Prostate gland (tissue), 2 donors: ENCODE results near the gene TUBB6. TPM values are rescaled to one million over a fixed set of nuclear protein-coding genes. Genes with fewer than 3 reads are reported as not detected.

Experiments used
- DNase-seq: peaks from one replicate; pipeline ENCODE4 v3.0.0-alpha.2; 2019; ENCODE audit warnings: low spot score
- H3K27ac ChIP-seq, 2 donors: fragments of 200-600 bp; sonication (generic); 2 replicates each; pipeline ENCODE4 v1.5.1; 2017 to 2019
- H3K27me3 ChIP-seq: fragments of 200-600 bp; sonication (generic); replicated peaks from 2 replicates; pipeline ENCODE4 v1.5.1; 2019; ENCODE audit not compliant: insufficient read depth
- H3K36me3 ChIP-seq, 2 donors: fragments of 200-600 bp; sonication (generic); 1 replicate in 1 of 2; 2 replicates in 1 of 2; pipeline versions ENCODE4 v1.5.1 to v1.8.1; 2017 to 2019
- H3K4me1 ChIP-seq: fragments of 200-600 bp; sonication (generic); replicated peaks from 2 replicates; pipeline ENCODE4 v1.5.1; 2019
- H3K4me3 ChIP-seq, 2 donors: fragments of 200-600 bp; sonication (generic); 2 replicates each; pipeline ENCODE4 v1.5.1; 2017 to 2019
- H3K9me3 ChIP-seq: fragments of 200-600 bp; sonication (generic); 2 replicates; pipeline ENCODE4 v1.5.1; 2017
- POLR2A ChIP-seq: fragments of 450-650 bp; IDR thresholded peaks from one replicate; pipeline ENCODE4 v1.6.1; 2016; ENCODE audit warnings: antibody characterized with exemption, mild to moderate bottlenecking
- POLR2AphosphoS5 ChIP-seq: sonication (generic); formaldehyde crosslinking; IDR thresholded peaks from one replicate; pipeline ENCODE4 v1.6.1; 2017; ENCODE audit warnings: antibody characterized with exemption
- WGBS: methylation state at CpG from one replicate; pipeline ENCODE4 v1.1.5; 2018; 5-methylcytosine and 5-hydroxymethylcytosine counted together
- intact Hi-C: fragments of 100-400 bp; cut with DNase I; formaldehyde crosslinking; loops from one replicate; pipeline ENCODE4 v1.14.2; 2022
- total RNA-seq, 2 donors: library from RNA; depleted of rRNA; stranded (reverse); fragments of >200 nt; gene quantifications; one replicate each; pipeline ENCODE4 v1.1.0, GENCODE V29; 2016
- TF ChIP-seq, protein P1 (sequence below), 4 experiments: fragments of 200-600 bp in 2 of 4; fragments of 450-650 bp in 2 of 4; sonication (generic) in 2 of 4; IDR thresholded peaks; 1 replicate in 3 of 4; 2 replicates in 1 of 4; pipeline ENCODE4 v1.5.1; 2016 to 2019; ENCODE audit warnings: antibody characterized with exemption in 4 of 4, mild to moderate bottlenecking in 2 of 4, moderate library complexity in 2 of 4

Gene TUBB6
- total RNA-seq, result 100 to 1,000 TPM in 1 of 2 donors, 10 to 100 TPM in 1; 51.9 to 133 TPM

DNA sequence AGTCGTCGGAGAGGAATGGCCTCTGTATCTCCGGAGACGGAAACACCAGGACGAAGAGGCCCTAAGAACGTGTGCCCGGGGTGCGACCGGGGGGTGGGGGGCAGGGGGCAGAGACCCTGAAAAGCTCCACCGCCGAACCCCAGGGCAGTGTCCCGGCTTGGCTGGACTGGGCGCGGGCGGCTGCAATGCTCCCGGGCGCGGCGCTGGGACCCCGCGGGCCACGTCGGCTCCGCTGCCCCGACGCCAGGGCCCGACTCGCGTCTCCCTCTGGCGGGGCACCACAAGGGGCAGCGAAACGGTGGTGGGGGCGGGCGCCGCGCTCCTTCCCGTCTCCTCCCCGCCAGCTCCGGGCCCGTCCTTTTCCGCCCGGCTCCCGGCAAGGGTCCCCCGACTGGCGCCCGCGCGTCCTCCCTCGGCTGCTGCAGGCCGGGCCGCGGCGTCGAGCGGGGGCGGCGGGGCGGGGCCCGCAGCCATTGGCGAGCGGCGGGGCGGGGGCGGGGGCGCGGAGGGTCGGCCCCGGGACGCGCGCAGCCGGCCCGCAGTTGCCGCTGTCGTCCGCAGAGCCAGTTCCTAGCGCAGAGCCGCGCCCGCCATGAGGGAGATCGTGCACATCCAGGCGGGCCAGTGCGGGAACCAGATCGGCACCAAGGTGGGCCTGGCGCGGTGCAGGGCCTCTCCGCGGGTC, at the start of gene TUBB6:
Gene TUBB6 (plus strand): TSS at position 541 of the 685 bp plus-strand sequence. CDS start 52 bp downstream, at position 593.
- intact Hi-C loops, result loop anchor here (1.0 to 5.0 kb wide), 2 partner anchors 20 to 36 kb away; no protein-coding TSS in a partner anchor
- H3K4me1 ChIP-seq, result no peaks in the 10 kb centered on the region

DNA sequence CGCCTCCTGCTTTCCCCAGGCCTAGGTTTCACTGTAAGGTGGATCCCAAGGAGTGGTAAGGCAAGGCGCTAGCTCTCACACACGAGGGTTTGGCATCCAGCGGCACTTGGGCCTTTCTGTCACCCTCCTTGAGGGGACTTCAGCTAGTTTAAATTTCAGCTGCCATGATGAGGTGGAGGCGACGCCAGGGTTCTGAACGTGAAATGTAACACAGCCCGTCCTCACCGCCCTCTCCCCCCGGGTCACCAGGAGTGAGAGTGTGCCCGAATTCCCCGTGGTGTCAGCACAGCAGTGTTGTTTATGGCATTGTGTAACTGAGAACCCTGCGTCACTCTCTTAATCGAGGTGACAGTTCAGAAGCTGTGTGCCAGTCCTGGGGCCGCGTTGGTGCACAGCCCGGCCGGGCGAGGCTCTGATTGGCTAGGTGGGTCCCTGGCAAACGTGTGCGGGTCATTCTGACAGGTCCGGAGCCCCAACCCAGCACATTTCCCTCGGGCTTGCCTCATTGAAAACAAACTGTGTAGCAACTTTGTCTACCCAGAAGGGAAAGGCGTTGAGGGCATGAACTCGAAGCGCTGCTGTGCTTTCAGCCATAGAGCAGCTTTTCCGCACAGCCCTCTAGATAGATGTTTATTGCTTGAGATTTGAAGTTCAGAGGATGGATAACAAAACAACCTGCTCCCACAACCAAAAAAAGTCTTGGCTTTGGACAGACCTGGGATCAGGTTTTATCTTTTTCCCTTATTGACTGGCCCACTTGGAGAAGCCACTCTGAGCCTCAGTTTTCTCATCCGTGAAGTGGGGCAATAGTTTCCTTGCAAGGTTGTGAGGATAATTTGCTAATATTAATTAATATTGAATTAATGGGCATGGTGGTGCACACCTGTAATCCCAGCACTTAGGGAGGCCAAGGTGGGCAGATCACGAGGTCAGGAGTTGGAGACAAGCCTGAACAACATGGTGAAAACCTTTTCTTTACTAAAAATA, 49.0 kb upstream of the TUBB6 start:
- no peak for DNase-seq
- Histone ChIP-seq H3K27me3 (peaks cover 9% of the 10 kb centered on the region), H3K4me3 (no peak overlapping the region), H3K9me3 (no peaks in the 10 kb centered on the region), H3K27ac (no peak overlapping the region), H3K4me1 (no peaks in the 10 kb centered on the region), H3K36me3 (no peaks in the 10 kb centered on the region)
- WGBS, result 82% methylated on average over 29 of the region's 29 CpGs
- TF ChIP-seq, protein P1, sequence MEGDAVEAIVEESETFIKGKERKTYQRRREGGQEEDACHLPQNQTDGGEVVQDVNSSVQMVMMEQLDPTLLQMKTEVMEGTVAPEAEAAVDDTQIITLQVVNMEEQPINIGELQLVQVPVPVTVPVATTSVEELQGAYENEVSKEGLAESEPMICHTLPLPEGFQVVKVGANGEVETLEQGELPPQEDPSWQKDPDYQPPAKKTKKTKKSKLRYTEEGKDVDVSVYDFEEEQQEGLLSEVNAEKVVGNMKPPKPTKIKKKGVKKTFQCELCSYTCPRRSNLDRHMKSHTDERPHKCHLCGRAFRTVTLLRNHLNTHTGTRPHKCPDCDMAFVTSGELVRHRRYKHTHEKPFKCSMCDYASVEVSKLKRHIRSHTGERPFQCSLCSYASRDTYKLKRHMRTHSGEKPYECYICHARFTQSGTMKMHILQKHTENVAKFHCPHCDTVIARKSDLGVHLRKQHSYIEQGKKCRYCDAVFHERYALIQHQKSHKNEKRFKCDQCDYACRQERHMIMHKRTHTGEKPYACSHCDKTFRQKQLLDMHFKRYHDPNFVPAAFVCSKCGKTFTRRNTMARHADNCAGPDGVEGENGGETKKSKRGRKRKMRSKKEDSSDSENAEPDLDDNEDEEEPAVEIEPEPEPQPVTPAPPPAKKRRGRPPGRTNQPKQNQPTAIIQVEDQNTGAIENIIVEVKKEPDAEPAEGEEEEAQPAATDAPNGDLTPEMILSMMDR (IDR thresholded peaks at IDR 0.05), result no peak
- no peak for TF ChIP-seq POLR2AphosphoS5
- TF ChIP-seq POLR2A, result no peak
- intact Hi-C loops, result no loop called here

More for the DNA sequence above, at the start of gene TUBB6:
- no peaks in the 10 kb centered on the region for H3K27me3 ChIP-seq
- H3K36me3 ChIP-seq, result no peaks in the 10 kb centered on the region
- peak within 1 kb of the TSS; percentile 40 to 66 for H3K4me3 ChIP-seq
- H3K27ac ChIP-seq, result peak within 1 kb of the TSS; percentile 82 to 83
- WGBS, result 2% methylated on average over 65 of the region's 88 CpGs
- peak; percentile 11 for TF ChIP-seq POLR2A
- no peak for TF ChIP-seq POLR2AphosphoS5
- TF ChIP-seq, protein P1 (IDR thresholded peaks at IDR 0.05), result no peak
- H3K9me3 ChIP-seq, result no peaks in the 10 kb centered on the region
- no peak for DNase-seq

DNA sequence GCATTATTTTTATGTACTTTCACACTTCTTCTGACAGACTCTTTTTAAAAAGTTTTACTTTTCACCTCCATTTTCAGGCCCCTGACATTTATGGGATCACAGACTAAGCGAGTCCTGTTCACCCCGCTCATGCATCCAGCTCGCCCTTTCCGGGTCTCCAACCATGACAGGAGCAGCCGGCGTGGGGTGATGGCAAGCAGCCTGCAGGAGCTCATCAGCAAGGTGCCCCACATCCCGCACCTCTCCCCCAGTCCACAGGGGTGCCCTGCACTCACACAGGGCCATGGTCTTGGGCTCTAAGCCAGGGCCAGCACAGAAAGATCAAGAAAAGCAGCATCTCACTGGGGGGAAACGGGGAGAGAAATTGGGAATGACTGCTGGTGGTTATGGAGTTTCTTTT, 45.3 kb upstream of the TUBB6 start:
- DNase-seq, result no peak
- no peaks in the 10 kb centered on the region for H3K36me3 ChIP-seq
- no peaks in the 10 kb centered on the region for H3K9me3 ChIP-seq
- TF ChIP-seq POLR2AphosphoS5 (no peak), POLR2A (no peak)
- TF ChIP-seq, protein P1 (IDR thresholded peaks at IDR 0.05), result no peak
- H3K4me3 ChIP-seq, result no peak overlapping the region
- H3K27me3 ChIP-seq, result no peaks in the 10 kb centered on the region
- WGBS, result 86% methylated on average over 8 of the region's 8 CpGs
- no peaks in the 10 kb centered on the region for H3K4me1 ChIP-seq
- H3K27ac ChIP-seq, result no peak overlapping the region
- intact Hi-C loops, result no loop called here

DNA sequence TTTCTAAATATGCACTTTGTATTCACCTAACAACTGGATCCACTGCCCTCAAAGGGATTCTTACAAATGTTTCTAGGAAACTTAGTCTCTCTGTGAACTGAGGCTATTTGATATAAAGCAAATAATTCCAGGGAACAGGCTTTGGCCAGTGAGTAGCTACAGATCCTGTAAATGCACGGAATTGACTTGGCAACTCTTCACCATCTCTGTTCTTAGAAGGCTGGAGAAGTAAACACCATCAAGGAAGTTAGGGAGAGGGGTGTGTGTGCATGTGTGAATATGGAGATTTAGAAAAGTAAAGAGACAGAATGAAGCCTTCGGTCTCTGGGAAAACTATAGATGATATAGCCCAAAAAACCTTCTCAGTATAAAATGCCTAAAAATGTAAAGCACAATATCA, 43.2 kb upstream of the TUBB6 start:
- no peaks in the 10 kb centered on the region for H3K9me3 ChIP-seq
- 28% methylated on average over 2 of the region's 2 CpGs for WGBS
- no peak overlapping the region for H3K4me3 ChIP-seq
- no peaks in the 10 kb centered on the region for H3K4me1 ChIP-seq
- TF ChIP-seq POLR2A (no peak), POLR2AphosphoS5 (peak; percentile 87)
- TF ChIP-seq, protein P1 (IDR thresholded peaks at IDR 0.05), result no peak
- DNase-seq, result peak; percentile 71
- H3K27ac ChIP-seq, result no peak overlapping the region
- no peaks in the 10 kb centered on the region for H3K36me3 ChIP-seq
- intact Hi-C loops, result no loop called here
- H3K27me3 ChIP-seq, result no peaks in the 10 kb centered on the region
